Measurements from ENCODE around the gene KHNYN.

- TF ChIP-seq, protein P1, sequence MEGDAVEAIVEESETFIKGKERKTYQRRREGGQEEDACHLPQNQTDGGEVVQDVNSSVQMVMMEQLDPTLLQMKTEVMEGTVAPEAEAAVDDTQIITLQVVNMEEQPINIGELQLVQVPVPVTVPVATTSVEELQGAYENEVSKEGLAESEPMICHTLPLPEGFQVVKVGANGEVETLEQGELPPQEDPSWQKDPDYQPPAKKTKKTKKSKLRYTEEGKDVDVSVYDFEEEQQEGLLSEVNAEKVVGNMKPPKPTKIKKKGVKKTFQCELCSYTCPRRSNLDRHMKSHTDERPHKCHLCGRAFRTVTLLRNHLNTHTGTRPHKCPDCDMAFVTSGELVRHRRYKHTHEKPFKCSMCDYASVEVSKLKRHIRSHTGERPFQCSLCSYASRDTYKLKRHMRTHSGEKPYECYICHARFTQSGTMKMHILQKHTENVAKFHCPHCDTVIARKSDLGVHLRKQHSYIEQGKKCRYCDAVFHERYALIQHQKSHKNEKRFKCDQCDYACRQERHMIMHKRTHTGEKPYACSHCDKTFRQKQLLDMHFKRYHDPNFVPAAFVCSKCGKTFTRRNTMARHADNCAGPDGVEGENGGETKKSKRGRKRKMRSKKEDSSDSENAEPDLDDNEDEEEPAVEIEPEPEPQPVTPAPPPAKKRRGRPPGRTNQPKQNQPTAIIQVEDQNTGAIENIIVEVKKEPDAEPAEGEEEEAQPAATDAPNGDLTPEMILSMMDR (IDR thresholded peaks at IDR 0.05), result no peak
- no peak for TF ChIP-seq POLR2A (IDR thresholded peaks at IDR 0.05)
These were observed 29.6 kb downstream of the KHNYN start for GRCh38 chr14:24459331-24459730.

All from ovary (tissue), 3 donors.